ENCODE results near the gene EZH2. TPM values are rescaled to one million over a fixed set of nuclear protein-coding genes. Genes with fewer than 3 reads are reported as not detected.

The EZH2 gene
- total RNA-seq, 1 experiment from 2014 or later, result 35.4 TPM

- POLR2A ChIA-PET, result no interaction called here
- H3K4me3 Mint-ChIP-seq, result no peak overlapping the region
- H3K4me1 Mint-ChIP-seq, result peaks cover 13% of the 10 kb centered on the region
- no peaks in the 10 kb centered on the region for H3K27me3 Mint-ChIP-seq (ENCODE audit: low read depth)
- H3K27ac Mint-ChIP-seq, result no peak overlapping the region
- peaks cover 9% of the 10 kb centered on the region for H3K9me3 Mint-ChIP-seq
- TF ChIP-seq ERG (CRISPR knock-in tag; IDR thresholded peaks at IDR 0.05) (no peak), IRF2 (CRISPR knock-in tag; IDR thresholded peaks at IDR 0.05; ENCODE audit: borderline replicate concordance, low read depth) (no peak), ARID4B (CRISPR knock-in tag; IDR thresholded peaks at IDR 0.05; ENCODE audit: borderline replicate concordance) (no peak), SMAD4 (CRISPR knock-in tag; IDR thresholded peaks at IDR 0.05) (no peak), ZNF121 (CRISPR knock-in tag; IDR thresholded peaks at IDR 0.05) (no peak), CDX4 (CRISPR knock-in tag; IDR thresholded peaks at IDR 0.05; ENCODE audit: borderline replicate concordance) (no peak), CREM (CRISPR knock-in tag; IDR thresholded peaks at IDR 0.05) (no peak), GABPB1 (CRISPR knock-in tag; IDR thresholded peaks at IDR 0.05) (no peak), NR1H2 (CRISPR knock-in tag; IDR thresholded peaks at IDR 0.05) (no peak), ZBTB43 (CRISPR knock-in tag; IDR thresholded peaks at IDR 0.05) (no peak), ZNF219 (CRISPR knock-in tag; IDR thresholded peaks at IDR 0.05; ENCODE audit: borderline replicate concordance) (no peak), TEAD4 (CRISPR knock-in tag; IDR thresholded peaks at IDR 0.05) (no peak), MXD4 (CRISPR knock-in tag; IDR thresholded peaks at IDR 0.05; ENCODE audit: borderline replicate concordance) (no peak), IRF1 (CRISPR knock-in tag; IDR thresholded peaks at IDR 0.05) (no peak), HMGA2 (CRISPR knock-in tag; IDR thresholded peaks at IDR 0.05) (no peak), ZNF396 (CRISPR knock-in tag; IDR thresholded peaks at IDR 0.05; ENCODE audit: borderline replicate concordance) (no peak), PRDM15 (CRISPR knock-in tag; IDR thresholded peaks at IDR 0.05) (no peak), ELF4 (CRISPR knock-in tag; IDR thresholded peaks at IDR 0.05; ENCODE audit: low read depth) (no peak), GRHL2 (CRISPR knock-in tag; IDR thresholded peaks at IDR 0.05; ENCODE audit: insufficient replicate concordance, severe bottlenecking) (no peak)
- CTCF ChIA-PET, result interaction anchor here (1.4 kb wide), 1 partner anchor 39 kb away, joined by 3 read pairs; no protein-coding TSS in a partner anchor
- ATAC-seq (no peak), DNase-seq (ENCODE audit: low spot score) (no peak)
- H3K36me3 Mint-ChIP-seq, result no peaks in the 10 kb centered on the region; the same call in 1 of the 2 replicates
These were observed 39.9 kb upstream of the EZH2 start for GRCh38 chr7:148924011-148924410.
